OCI-LY3 (cell line): ENCODE measurements around the gene ACSS2.

Experiments used
- H2AFZ ChIP-seq: fragments of 200-600, 300-600 bp; shearing (Covaris generic); 2 replicates; pipeline ENCODE4 v1.6.0; 2014; ENCODE audit warnings: antibody characterized with exemption, low read depth, low read length
- H3K27ac ChIP-seq: fragments of 200-600, 300-600 bp; sonication (generic); 2 replicates; pipeline ENCODE4 v1.5.1; 2014; ENCODE audit warnings: mild to moderate bottlenecking, low read length, moderate library complexity, mixed read lengths
- H3K27me3 ChIP-seq: fragments of 200-600, 300-600 bp; sonication (generic); 2 replicates; pipeline ENCODE4 v1.6.1; 2014; ENCODE audit warnings: low read depth, low read length, mixed read lengths
- H3K36me3 ChIP-seq: fragments of 200-600, 300-600 bp; sonication (generic); replicated peaks from 2 replicates; pipeline ENCODE3; 2014; ENCODE audit warnings: low read depth, low read length, mixed read lengths
- H3K4me1 ChIP-seq: fragments of 300-600, 200-600 bp; sonication (generic); 2 replicates; pipeline ENCODE4 v1.6.1; 2014; ENCODE audit warnings: low read length, mixed read lengths
- H3K4me2 ChIP-seq: fragments of 200-600, 300-600 bp; sonication (generic); 2 replicates; pipeline ENCODE4 v1.6.1; 2014; ENCODE audit warnings: low read length, mixed read lengths
- H3K4me3 ChIP-seq: fragments of 300-600, 200-600 bp; sonication (generic); 2 replicates; pipeline ENCODE4 v1.5.1; 2014; ENCODE audit warnings: antibody characterized with exemption, mild to moderate bottlenecking, low read length, moderate library complexity
- H3K79me2 ChIP-seq: fragments of 300-600, 200-600 bp; shearing (Covaris generic); 2 replicates; pipeline ENCODE4 v1.6.1; 2014; ENCODE audit warnings: mild to moderate bottlenecking, low read length, mixed read lengths
- H3K9ac ChIP-seq: fragments of 300-600, 200-600 bp; shearing (Covaris generic); 2 replicates; pipeline ENCODE4 v1.6.0; 2014; ENCODE audit warnings: mild to moderate bottlenecking, low read length, moderate library complexity
- H3K9me3 ChIP-seq: fragments of 200-600, 300-600 bp; shearing (Covaris generic); 2 replicates; pipeline ENCODE4 v1.6.1; 2014; ENCODE audit warnings: low read length, mixed read lengths; ENCODE audit not compliant: insufficient read depth
- H4K20me1 ChIP-seq: fragments of 200-600, 300-600 bp; sonication (generic); 2 replicates; pipeline ENCODE4 v1.6.1; 2016; ENCODE audit warnings: low read length, mixed read lengths; ENCODE audit not compliant: insufficient read depth
- CTCF ChIP-seq: fragments of 200-600, 300-600 bp; sonication (generic); IDR thresholded peaks from 2 replicates; pipeline ENCODE4 v1.5.1; 2014; ENCODE audit warnings: antibody characterized with exemption, low read length, low read depth
- EZH2phosphoT487 ChIP-seq: fragments of 200-600 bp; shearing (Covaris generic); IDR thresholded peaks from 2 replicates; pipeline ENCODE4 v1.6.1; 2018; ENCODE audit warnings: antibody characterized with exemption, mixed run types, low read depth

ACSS2 gene

GRCh38 chr20:34904202-34904621 is 27.8 kb downstream of the ACSS2 start:
- no peaks in the 10 kb centered on the region for H3K79me2 ChIP-seq
- H3K9ac ChIP-seq, result no peak overlapping the region
- H3K36me3 ChIP-seq, result no peaks in the 10 kb centered on the region
- H2AFZ ChIP-seq, result no peak overlapping the region
- H3K4me3 ChIP-seq, result no peak overlapping the region
- H3K27ac ChIP-seq, result peak overlapping the region; percentile 33
- H4K20me1 ChIP-seq, result no peaks in the 10 kb centered on the region
- H3K4me1 ChIP-seq, result peaks cover 28% of the 10 kb centered on the region
- H3K4me2 ChIP-seq, result peak overlapping the region; percentile 47
- H3K27me3 ChIP-seq, result no peaks in the 10 kb centered on the region
- no peaks in the 10 kb centered on the region for H3K9me3 ChIP-seq
- no peak for TF ChIP-seq EZH2phosphoT487
- no peak for TF ChIP-seq CTCF

- Histone ChIP-seq H2AFZ (no peak overlapping the region), H3K9ac (no peak overlapping the region), H3K4me3 (no peak overlapping the region), H3K4me2 (no peak overlapping the region), H3K79me2 (no peaks in the 10 kb centered on the region), H4K20me1 (no peaks in the 10 kb centered on the region), H3K36me3 (no peaks in the 10 kb centered on the region), H3K27me3 (no peaks in the 10 kb centered on the region), H3K27ac (no peak overlapping the region), H3K4me1 (peaks cover 28% of the 10 kb centered on the region), H3K9me3 (no peaks in the 10 kb centered on the region)
- TF ChIP-seq CTCF, result no peak
Measured at GRCh38 chr20:34907616-34908469, 31.4 kb downstream of the ACSS2 start.

- no peaks in the 10 kb centered on the region for H3K9me3 ChIP-seq
- H4K20me1 ChIP-seq, result no peaks in the 10 kb centered on the region
- H2AFZ ChIP-seq, result no peak overlapping the region
- H3K4me2 ChIP-seq, result no peak overlapping the region
- H3K27ac ChIP-seq, result no peak overlapping the region
- no peak overlapping the region for H3K4me3 ChIP-seq
- no peak for TF ChIP-seq EZH2phosphoT487
- no peak for TF ChIP-seq CTCF
- no peak overlapping the region for H3K9ac ChIP-seq
- H3K36me3 ChIP-seq, result no peaks in the 10 kb centered on the region
- H3K79me2 ChIP-seq, result no peaks in the 10 kb centered on the region
- peaks cover 8% of the 10 kb centered on the region for H3K4me1 ChIP-seq
- H3K27me3 ChIP-seq, result no peaks in the 10 kb centered on the region
Measured at GRCh38 chr20:34915131-34915530, 38.7 kb downstream of the ACSS2 start.

GRCh38 chr20:34915749-34916455 is 39.5 kb downstream of the ACSS2 start:
- Histone ChIP-seq H3K9me3 (no peaks in the 10 kb centered on the region), H2AFZ (no peak overlapping the region), H3K36me3 (no peaks in the 10 kb centered on the region), H3K27ac (no peak overlapping the region), H3K4me2 (no peak overlapping the region), H4K20me1 (no peaks in the 10 kb centered on the region), H3K9ac (no peak overlapping the region), H3K79me2 (no peaks in the 10 kb centered on the region), H3K4me1 (peaks cover 8% of the 10 kb centered on the region), H3K4me3 (no peak overlapping the region), H3K27me3 (no peaks in the 10 kb centered on the region)
- TF ChIP-seq EZH2phosphoT487 (no peak), CTCF (no peak)
